HuH-7.5 (cell line): ENCODE results near the gene CFAP73.

Source experiments
- DNase-seq: peaks from one replicate; pipeline ENCODE4 v3.0.0; 2011; ENCODE audit warnings: low spot score

CFAP73 gene

DNA sequence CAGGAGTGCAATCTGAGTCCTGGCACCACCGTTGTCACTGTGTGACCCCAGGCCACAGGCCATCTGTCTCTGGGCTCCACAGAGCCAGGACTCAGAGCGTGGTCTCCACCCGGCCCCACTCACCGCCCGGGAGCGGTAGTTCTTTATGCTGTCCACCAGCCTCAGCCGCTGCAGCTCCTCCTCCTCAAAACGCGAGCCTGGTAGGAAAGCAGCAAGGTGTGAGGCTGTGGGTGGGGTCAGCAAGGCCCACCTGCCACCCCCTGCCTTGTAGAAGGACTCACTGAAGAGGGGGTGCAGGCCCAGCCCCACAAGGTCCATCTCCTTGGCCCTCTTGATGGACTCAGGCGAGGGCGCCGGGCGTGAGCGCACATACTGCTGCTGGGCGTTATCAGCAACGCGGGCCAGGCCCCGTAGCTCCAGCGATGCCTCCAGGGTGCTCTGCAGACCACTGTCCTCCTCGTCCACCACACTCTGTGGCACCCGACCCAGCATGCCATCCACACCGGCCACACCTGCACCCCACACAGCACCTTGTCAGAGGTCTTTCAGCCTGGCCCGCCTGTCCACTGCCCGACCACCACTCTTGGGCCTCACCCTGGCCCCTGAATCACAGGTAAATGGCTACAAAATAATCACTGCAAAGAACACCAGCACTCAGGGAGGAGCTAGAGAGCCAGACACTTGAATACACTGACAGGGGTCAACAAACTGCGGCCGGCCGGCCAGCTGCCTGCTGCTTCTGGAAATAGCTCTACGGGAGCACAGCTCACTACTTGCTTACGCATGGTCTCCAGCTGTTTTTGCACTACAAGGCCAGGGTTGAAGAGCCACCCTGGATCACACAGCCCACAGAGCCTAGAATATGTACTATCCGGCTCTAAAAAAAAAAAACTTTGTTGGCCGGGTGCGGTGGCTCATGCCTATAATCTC, 16.3 kb downstream of the CFAP73 start:
- DNase-seq = no peak

DNA sequence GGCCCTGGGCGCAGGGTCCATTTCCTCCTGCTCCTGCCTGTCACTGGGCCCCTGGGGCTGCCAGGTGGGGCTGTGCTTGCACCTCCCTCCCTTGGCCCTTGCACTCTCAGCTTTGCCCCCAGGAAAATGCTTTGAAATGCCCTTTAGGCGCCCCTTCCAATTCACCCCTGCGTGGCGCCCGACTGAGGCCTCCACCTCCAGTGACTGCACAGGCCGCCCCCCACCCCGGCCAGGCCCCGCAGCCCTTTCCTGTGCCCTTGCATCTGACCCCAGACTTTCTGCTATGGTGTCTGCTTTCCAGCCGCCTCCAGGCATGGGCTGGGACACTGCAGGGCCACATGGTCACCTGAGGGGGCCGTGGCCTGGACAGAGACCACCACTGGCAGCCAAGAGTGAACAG, 18.3 kb downstream of the CFAP73 start:
- no peak for DNase-seq

DNA sequence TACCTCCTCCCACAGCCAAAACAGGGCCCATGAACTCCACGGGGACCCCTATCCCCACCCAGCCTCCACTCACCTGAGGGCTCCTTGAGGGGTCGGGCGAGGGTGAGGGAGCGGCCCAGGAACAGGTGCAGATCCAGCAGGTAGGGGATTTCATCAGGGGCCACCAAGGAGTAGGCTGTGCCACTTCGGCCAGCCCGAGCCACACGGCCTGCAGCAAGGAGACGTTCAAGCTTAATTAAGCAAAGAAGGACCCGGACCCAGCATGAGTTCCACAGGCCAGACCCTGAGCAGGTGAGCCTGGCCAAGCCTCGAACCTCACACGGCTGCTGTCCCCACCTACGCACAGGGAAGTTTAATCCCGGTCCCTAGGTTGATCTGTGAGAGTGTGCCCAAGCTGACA, 20.2 kb downstream of the CFAP73 start:
- peak; percentile 5 for DNase-seq

DNA sequence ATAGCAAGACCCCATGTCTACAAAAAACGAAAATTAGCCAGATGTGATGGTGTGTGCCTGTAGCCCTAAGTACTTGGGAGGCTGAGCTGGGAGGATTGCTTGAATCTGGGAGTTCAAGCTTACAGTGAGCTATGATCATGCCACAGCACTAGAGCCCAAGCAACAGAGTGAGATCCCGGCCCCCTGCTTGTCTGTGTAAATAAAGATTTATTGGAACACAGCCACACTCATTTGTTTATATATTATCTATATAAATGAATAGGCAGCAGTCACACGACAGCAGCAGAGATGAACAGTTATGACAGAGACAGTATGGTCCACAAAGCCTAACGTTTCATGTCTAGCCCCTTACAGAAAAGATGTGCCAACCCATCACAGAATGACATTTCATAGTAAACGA, 20.9 kb downstream of the CFAP73 start:
- no peak for DNase-seq

DNA sequence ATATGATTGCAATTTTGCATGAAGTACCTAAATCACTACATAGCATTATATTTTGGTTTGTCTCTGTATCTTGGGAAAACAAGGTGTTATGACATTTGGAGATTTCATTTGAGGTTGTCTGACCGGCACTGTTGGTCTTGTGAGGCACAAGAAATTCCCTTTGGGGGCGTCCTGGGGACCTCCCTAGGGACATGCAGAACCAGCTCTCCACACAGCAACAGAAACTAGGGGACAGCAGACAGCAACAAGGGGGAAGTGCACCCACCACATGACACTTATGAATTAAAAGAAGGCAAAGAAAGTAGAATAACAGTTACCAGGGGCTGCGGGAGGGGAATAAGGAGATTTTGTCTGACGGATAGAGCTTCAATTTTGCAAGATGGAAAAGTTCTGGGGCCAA, 21.4 kb downstream of the CFAP73 start:
- no peak for DNase-seq

DNA sequence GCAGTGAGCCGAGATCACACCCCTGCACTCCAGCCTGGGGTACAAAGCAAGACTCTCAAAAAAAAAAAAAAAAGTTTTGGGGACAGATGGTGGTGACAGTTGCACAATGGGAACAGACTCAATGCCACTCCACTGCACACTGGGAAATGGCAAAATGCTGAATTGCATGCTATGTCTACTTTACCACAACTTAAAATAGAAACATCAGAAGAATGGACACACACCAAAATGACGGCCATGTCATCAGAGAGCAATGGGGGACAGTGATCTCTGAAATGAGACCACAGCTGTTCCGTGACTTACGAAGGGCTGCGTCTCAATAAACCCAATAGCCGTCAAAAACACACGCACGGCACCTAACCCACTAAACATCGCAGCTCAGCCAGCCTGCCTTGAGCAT, 22.0 kb downstream of the CFAP73 start:
- no peak for DNase-seq

DNA sequence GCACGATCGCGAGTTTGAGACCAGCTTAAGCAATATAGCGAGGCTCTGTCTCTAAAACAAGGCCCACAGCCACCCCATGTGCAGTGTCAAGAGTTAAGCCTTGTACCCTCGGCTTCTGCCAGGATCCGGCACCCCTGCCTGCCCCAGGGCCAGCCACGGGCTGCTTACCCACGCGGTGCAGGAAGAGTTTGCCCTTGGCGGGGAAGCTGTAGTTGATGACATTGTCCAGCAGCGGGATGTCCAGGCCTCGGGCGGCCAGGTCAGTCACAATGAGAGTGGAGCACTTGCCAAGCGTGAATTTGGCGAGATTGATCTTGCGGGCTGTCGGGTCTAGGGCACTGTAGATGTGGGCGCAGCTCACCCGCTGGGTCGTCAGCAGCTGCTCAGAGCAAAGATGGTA, 22.7 kb downstream of the CFAP73 start:
- no peak for DNase-seq

DNA sequence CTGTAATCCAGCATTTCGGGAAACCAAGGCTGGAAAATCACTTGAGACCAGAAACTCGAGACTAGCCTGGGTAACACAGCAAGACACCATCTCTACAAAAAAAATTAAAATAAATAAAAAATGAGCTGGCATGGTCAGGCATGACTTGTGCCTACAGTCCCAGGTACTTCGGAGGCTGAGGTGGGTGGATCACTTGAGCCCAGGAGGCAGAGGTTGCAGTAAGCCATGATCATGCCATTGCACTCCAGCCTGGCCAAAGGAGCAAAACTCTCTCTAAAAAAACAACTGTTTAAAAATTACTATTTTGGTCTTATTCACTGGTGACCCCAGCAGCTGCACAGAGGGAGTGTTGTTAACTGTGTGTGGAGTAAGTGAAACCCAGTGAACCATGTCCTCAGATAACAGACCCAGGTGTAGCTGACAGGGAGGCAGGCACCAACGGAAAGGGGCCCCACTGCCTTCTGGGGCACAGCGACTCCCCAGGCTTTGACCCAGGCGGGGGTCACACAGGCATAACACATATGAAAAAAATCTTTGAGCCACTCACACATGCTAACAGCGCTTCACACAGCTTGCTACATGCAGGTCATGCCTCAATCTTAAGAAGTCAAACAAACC, 23.7 kb downstream of the CFAP73 start:
- DNase-seq = no peak

DNA sequence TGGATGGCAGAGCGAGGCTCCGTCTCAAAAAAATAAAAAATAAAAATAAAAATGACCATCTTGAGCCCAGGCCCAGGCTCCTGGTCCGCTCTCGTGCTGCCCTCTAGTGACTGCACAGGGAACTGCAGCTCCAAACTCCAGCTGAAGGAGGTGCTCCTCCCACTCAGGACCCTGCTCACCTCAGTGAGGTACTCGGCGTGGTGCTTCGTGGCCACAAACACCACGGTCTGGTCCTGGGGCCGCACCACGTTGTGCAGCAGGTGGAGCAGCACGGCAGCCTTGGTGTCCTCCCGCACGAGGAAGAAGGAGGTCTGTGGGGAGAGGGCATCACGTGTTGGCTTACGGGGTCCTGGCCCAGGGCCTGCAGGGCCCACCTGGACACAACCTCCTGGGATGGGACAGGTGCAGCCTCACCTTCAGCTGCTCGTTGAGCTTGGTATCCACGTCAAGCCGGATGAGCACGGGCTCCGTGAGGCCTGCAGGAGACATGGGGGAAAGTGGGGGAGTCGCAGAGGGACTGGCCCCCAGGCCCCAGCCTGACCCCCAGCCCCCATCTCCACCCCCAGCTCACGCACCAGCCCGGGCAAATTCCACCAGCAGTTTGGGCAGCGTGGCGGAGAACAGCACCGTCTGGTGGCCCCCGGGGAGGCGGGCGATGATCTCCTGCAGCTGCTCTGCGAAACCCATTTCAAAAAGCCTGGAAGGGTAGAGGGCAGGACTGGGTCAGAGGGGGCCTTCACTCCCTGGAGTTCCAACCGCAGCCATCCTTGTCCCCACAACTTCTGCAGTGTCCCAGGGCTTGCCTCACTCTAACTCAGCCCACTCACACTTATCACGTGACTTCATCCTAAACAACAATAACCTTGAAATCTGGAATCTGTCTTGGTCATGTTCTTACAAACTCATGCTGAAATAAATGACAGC, 25.2 kb downstream of the CFAP73 start:
- peak; percentile 89 for DNase-seq

DNA sequence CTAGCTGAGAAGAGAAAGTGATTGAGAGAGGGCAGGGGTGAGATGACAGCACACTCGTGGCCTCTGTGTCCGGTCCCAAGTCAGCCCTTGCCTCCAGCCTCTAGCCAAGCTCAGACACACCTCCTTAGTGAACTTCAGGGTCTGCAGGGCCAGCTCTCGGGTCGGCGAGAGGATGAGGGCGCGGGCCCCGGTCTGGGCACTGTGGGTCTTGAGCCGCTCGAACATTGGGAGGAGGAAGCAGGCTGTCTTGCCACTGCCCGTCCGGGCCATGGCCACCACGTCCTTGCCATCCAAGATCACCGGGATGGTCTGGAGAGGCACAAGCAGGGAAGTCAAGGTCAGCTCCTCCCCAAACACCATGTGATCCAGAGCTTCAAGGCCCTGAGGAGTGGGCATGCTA, 29.5 kb downstream of the CFAP73 start:
- no peak for DNase-seq

DNA sequence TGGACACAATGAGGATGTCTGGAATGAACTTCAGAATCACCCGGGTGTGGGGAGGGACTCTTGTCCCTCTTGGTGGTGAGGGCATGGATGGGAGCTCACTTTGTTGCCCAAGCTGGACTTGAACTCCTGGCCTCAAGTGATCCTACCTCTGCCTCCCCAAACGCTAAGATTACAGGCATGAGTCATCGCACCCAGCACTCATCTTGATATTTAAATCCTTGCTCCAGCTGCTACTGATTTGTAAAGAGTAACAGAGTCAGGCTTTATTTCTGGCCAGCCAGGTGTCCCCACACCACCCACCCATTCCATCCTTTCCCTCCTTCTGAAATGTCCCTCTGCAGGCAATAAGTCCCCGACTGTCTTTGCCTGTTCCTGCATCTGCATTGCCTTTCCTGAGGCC, 30.8 kb downstream of the CFAP73 start:
- DNase-seq = no peak

DNA sequence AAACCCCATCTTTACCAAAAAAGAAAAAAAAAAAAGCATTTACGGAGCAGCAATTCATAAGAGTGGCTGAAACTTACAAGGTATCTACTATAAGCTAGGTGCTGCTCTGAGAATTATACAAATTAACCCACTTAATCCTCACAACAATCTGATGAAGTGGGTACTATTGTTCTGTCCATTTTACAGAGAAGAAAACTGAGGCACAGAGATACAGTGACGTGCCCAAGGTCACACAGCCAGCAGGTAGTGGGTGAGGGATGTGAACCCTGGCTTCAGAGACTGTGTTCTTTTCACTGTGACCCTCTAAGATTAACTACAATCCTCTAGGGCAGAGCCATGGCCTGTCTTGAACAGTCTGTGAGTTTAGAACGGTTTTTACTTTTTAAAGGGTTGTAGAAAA, 32.5 kb downstream of the CFAP73 start:
- no peak for DNase-seq

DNA sequence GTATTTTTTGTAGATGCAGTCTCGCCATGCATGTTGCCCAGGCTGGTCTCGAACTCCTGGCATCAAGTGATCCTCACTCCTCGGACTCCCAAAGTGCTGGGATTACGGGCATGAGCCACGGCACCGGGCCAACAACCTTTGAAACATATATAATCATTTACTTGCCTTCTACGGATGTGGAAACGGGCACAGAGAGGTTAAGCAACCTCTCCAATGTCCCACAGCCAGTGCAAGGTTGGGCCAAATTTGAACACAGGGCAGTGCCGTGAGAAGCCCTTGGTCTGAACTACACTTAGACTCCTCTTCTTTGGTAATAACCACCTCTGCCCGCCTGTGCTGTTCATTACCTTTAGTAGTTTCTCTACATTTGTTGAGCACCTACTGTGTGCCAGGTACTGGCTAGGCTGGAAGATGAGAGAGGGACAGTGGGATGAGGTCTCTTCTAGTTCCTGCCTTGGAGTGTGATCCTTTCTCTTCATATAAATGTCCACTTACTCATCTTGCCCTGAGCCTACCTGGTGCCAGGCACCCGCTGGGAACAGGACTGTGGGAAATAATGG, 33.6 kb downstream of the CFAP73 start:
- no peak for DNase-seq

DNA sequence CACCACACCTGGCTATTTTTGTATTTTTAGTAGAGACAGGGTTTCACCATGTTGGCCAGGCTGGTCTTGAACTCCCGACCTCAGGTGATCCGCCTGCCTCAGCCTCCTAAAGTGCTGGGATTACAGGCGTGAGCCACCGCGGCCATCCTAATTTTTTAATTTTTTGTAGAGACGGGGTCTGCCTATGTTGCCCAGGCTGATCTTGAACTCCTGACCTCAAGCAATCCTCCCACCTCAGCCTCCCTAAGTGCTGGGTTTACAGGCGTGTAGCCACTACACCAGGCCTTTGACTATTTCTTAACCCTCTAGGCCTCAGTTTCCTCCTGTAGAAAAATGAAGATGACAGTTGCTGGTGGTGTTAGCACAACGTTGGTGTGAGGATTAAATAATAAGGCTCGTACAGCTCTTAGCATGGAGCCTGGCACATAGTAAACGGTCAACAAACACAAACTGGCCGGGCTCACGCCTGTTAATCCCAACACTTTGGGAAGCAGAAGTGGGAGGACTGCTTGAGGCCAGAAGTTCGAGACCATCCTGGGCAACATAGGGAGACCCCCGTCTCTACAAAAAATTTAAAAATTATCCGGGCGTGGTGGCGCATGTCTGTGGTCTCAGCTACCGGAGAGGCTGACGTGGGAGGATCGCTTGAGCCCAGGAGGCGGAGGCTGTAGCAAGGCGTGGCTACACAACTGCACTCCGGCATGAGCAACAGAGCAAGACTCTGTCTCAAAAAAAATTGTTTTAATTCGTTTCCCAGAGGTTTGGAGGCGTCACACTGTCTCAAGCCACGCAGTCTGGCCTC, 34.8 kb downstream of the CFAP73 start:
- no peak for DNase-seq

DNA sequence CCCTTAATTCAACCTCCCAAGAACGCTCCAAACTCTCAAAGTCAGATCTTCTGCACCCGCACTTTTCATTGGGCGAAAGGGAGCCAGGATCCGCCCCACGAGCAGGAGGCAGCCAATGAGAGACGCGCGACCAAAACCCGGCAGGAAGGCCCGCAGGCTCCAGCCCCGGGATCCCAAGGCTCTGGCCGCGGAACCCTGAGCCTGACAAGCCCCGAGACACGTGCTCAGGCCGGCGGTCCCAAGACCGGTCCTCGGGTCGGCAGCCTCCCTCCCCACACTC, 35.3 kb downstream of the CFAP73 start:
- DNase-seq = peak; percentile 91

DNA sequence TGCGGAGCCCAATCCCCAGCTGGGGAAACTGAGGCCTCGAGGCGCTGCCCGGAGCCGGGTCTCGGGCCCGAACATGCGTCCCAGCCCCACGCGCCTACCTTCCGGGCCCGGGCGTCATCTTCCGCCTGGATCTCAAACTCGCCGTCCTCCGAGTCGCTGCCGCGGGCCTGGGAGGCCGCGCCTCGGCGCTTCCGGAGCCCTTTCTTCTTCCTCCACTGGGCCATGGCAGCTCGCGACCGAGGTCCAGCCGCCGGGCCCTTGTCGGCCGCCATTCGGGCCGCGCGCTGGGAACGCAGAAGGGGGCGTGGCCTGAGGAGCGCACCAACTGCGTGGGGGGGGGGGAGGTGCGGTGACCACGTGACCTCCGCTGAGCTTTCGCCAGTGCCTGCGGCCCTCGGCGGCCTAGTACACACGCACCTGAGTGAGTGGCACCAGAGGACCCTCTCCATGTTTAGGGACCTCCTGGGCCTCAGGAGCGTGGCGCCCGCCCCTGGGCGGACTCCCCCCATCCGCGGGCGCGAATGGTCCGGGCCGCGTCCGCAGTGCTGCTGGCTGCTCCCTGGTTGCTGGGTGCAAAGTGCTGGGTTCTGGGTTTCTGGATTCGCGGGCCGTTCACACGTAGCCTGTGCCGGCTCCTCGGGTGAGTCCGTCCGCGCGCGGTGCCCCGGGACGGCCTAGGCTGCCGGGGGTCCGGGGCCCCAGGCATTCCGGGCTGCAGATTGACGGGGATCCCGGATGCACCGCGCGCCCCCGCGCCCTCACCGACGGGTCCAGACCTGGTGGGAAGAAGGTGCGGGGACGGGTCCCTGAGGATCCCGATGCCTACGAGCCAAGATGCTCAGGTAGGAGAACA, 35.9 kb downstream of the CFAP73 start, which contains the start of the genes DDX54 and RITA1:
DDX54 (minus strand) TSS at position 299 of the 853 bp plus-strand sequence; CDS start at position 272, 27 bp downstream.
RITA1 (plus strand) TSS at position 542 of the 853 bp plus-strand sequence. CDS start 1,026 bp downstream, outside the sequence.
- peak; percentile 65 for DNase-seq

DNA sequence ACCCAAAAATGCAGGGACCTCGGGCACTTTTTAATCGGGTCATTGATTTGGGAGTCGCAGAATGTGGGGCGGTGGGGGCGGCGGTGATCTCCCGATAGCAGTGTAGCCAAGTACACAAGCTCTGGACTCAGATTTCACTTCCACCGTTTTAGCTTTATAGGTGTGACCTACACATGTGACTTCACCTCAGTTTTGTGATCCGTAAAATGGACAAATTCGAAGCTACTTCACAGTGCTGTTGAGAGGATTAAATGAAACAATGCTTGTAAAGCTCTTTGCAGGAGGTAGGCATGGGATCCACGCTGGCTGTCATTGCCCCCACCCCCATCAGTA, 36.5 kb downstream of the CFAP73 start:
- DNase-seq = no peak

DNA sequence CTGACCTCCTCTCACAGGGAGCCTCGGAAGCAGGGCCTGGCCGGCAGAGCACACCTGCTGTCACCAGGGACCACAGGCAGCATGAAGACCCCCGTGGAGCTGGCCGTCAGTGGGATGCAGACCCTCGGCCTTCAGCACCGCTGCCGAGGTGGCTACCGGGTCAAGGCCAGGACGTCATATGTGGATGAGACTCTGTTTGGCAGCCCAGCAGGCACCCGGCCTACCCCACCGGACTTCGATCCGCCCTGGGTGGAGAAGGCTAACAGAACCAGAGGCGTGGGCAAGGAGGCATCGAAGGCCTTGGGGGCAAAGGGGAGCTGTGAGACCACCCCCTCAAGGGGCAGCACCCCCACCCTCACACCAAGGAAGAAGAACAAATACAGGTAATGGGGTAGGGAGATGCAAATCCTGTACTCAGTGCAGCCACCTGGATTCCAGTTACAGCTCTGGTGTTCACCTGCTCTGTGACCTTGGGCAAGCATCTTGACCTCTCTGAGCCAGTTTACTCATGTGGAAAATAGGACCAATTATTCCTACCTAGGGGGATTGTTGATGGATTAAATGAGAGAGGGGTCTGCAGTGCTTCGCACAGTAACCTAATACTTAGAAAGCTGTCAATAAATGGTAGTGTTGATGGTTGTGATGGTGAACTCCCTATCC, 37.3 kb downstream of the CFAP73 start:
- no peak for DNase-seq

DNA sequence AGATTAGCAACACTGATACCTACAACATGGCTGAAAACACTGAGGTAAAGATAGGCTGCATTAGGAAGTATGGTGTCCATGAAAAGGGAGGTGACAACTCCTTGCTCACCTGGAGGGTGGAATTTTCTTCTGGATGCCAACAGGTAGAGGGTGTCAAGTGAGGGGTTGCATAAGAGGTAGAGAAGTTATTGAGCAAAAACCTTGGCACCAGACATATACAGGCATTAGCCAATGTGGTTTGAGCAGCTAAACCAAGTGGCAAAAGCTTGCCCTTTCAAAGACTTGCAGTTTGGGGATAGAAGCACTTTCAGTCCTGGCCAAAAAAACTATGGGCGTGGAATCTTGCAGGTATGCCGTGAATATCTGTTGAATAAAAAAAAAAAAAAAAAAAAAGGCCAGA, 39.8 kb downstream of the CFAP73 start:
- no peak for DNase-seq

DNA sequence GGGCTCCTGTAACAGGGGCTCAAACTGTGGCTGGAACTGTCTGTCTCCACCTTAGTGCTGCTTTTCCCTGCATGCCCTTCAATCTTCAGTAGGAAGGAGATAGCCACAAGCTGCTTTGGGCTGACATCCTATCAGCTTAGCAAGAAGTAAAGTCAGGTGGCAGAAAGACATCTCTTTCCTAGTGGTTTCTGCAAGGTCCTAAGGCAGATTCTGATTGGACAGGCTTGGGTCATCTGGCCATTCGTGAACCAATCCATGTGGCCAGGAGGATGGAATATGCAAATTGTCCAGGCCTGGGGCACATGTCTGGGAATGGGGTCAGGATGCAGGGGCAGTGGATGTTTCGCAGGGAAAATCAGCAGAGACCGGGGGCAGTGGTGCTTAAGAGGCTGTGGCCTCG, 41.2 kb downstream of the CFAP73 start:
- no peak for DNase-seq
